Glomerular endothelial cell (primary cell): ENCODE data around the gene MANEA. TPM values are rescaled to one million over a fixed set of nuclear protein-coding genes. Genes with fewer than 3 reads are reported as not detected.
"Not testable (repeated sequence)": the region's sequence is repeated elsewhere in the genome, so short reads cannot be mapped to it uniquely, and the experiment has no call there.

Source experiments
- DNase-seq: peaks from one replicate; pipeline ENCODE4 v3.0.0-alpha.2; 2011; ENCODE audit warnings: low read depth, low spot score; ENCODE audit errors: extremely low read depth
- total RNA-seq: library from RNA; depleted of rRNA; stranded (reverse); fragments of >200 nt; gene quantifications from 2 replicates; pipeline ENCODE4 v1.2.3, GENCODE V29; 2015

Gene MANEA
- 11.7 and 16.5 TPM in 2 replicates for total RNA-seq

GRCh38 chr6:95577304-95578105 is at the start of gene MANEA:
MANEA (plus strand) TSS chr6:95577535; CDS start chr6:95586440, 8,905 bp downstream.
- no peak for DNase-seq

- no peak for DNase-seq
Measured at GRCh38 chr6:95529762-95530161, 47.6 kb upstream of the MANEA start.

- no peak for DNase-seq
Measured at GRCh38 chr6:95530176-95530819, 47.0 kb upstream of the MANEA start.

- DNase-seq = no peak
Measured at GRCh38 chr6:95543798-95544197, 33.5 kb upstream of the MANEA start.

- no peak for DNase-seq
Measured at GRCh38 chr6:95544517-95545225, 32.7 kb upstream of the MANEA start.

GRCh38 chr6:95545226-95545625 is 32.1 kb upstream of the MANEA start:
- no peak for DNase-seq

GRCh38 chr6:95545686-95546085 is 31.6 kb upstream of the MANEA start:
- no peak for DNase-seq

- no peak for DNase-seq
Measured at GRCh38 chr6:95546148-95546547, 31.2 kb upstream of the MANEA start.

GRCh38 chr6:95547043-95547442 is 30.3 kb upstream of the MANEA start:
- DNase-seq = no peak

- no peak for DNase-seq
Measured at GRCh38 chr6:95548188-95548786, 29.0 kb upstream of the MANEA start.

GRCh38 chr6:95551678-95552324 is 25.5 kb upstream of the MANEA start:
- DNase-seq = no peak

- no peak for DNase-seq
Measured at GRCh38 chr6:95553880-95554279, 23.5 kb upstream of the MANEA start.

GRCh38 chr6:95560956-95561355 is 16.4 kb upstream of the MANEA start:
- not testable (repeated sequence) for DNase-seq

GRCh38 chr6:95569560-95569959 is 7.8 kb upstream of the MANEA start:
- DNase-seq = no peak

- no peak for DNase-seq
Measured at GRCh38 chr6:95572098-95572497, 5.2 kb upstream of the MANEA start.

GRCh38 chr6:95574811-95575210 is 2.5 kb upstream of the MANEA start:
- DNase-seq = no peak

- DNase-seq = no peak
Measured at GRCh38 chr6:95576218-95576997, 927 bp upstream of the MANEA start.

GRCh38 chr6:95576998-95577303 is 384 bp upstream of the MANEA start:
- DNase-seq = no peak

- no peak for DNase-seq
Measured at GRCh38 chr6:95578106-95578410, 723 bp downstream of the MANEA start.

- DNase-seq = no peak
Measured at GRCh38 chr6:95581073-95581472, 3.7 kb downstream of the MANEA start.
